A673 (cell line): ENCODE results near the gene FTO. TPM values are rescaled to one million over a fixed set of nuclear protein-coding genes. Genes with fewer than 3 reads are reported as not detected.

Source experiments
- BruUV-seq: library from RNA; stranded (reverse); fragments of 400-500 nt; replicated peaks from 2 replicates; lab custom pipeline; 2021; lab: Mats Ljungman, UMichigan
- CTCF ChIA-PET: fragments of 300-600 bp; sonication (Branson Sonifier 250); formaldehyde crosslinking; loops from one replicate; lab custom pipeline; 2022; ENCODE audit warnings: antibody characterized with exemption; lab: Charles Lee
- POLR2A ChIA-PET: fragments of 300-600 bp; sonication (Branson Sonifier 250); formaldehyde crosslinking; loops from one replicate; lab custom pipeline; 2022; ENCODE audit warnings: antibody characterized with exemption; ENCODE audit not compliant: low non-redundant PET; lab: Charles Lee
- DNase-seq: peaks from one replicate; pipeline ENCODE4 v3.0.0-alpha.2; 2015; ENCODE audit warnings: low spot score
- H3K27ac ChIP-seq: fragments of 200-600 bp; sonication (generic); 2 replicates; pipeline ENCODE4 v1.5.1; 2016; ENCODE audit warnings: mixed run types, low read depth, mild to moderate bottlenecking, mixed read lengths, antibody characterized with exemption, low read length; ENCODE audit not compliant: poor library complexity, severe bottlenecking
- H3K27me3 ChIP-seq: fragments of 200-600 bp; sonication (generic); replicated peaks from 2 replicates; pipeline ENCODE4 v1.6.1; 2017; ENCODE audit warnings: mixed run types, low read depth, mild to moderate bottlenecking, mixed read lengths, antibody characterized with exemption, low read length; ENCODE audit not compliant: insufficient read depth, poor library complexity
- H3K36me3 ChIP-seq: fragments of 200-600 bp; sonication (generic); 2 replicates; pipeline ENCODE4 v1.6.1; 2016; ENCODE audit warnings: mixed run types, mild to moderate bottlenecking, mixed read lengths, antibody characterized with exemption, low read length; ENCODE audit not compliant: insufficient read depth, poor library complexity, severe bottlenecking
- H3K4me1 ChIP-seq: fragments of 200-600 bp; sonication (generic); 2 replicates; pipeline ENCODE4 v1.6.1; 2017; ENCODE audit warnings: mixed run types, mild to moderate bottlenecking, mixed read lengths, antibody characterized with exemption, low read length; ENCODE audit not compliant: insufficient read depth, poor library complexity, severe bottlenecking
- H3K4me3 ChIP-seq: fragments of 200-600 bp; sonication (generic); 2 replicates; pipeline ENCODE4 v1.5.1; 2016; ENCODE audit warnings: low read depth, mixed run types, mild to moderate bottlenecking, mixed read lengths, low read length; ENCODE audit not compliant: poor library complexity, severe bottlenecking
- H3K9me3 ChIP-seq: fragments of 200-600 bp; sonication (generic); 2 replicates; pipeline ENCODE4 v1.6.1; 2016; ENCODE audit warnings: mixed run types, low read depth, mild to moderate bottlenecking, mixed read lengths, antibody characterized with exemption, low read length; ENCODE audit not compliant: poor library complexity, severe bottlenecking
- CTCF ChIP-seq: fragments of 300-800, 200-600 bp; sonication (generic); conservative IDR thresholded peaks from 2 replicates; pipeline ENCODE4 v1.5.1; 2017; ENCODE audit warnings: low read depth, mild to moderate bottlenecking, antibody characterized with exemption, low read length, moderate library complexity, mixed read lengths
- EZH2 ChIP-seq: fragments of 200-600 bp; sonication (generic); IDR thresholded peaks from 2 replicates; pipeline ENCODE4 v1.6.1; 2017; ENCODE audit warnings: borderline replicate concordance, low read depth, mild to moderate bottlenecking, mixed read lengths, antibody characterized with exemption, low read length; ENCODE audit not compliant: poor library complexity, severe bottlenecking
- intact Hi-C: fragments of 100-400 bp; cut with micrococcal nuclease; formaldehyde crosslinking; loops from one replicate; pipeline ENCODE4 v1.10.0; 2022; ENCODE audit not compliant: unreplicated experiment
- total RNA-seq: library from RNA; stranded (reverse); gene quantifications from 2 replicates; pipeline ENCODE4 v1.2.3, GENCODE V29; 2021

Gene FTO
- total RNA-seq, 1 experiment from 2014 or later: 73.4 TPM

DNA sequence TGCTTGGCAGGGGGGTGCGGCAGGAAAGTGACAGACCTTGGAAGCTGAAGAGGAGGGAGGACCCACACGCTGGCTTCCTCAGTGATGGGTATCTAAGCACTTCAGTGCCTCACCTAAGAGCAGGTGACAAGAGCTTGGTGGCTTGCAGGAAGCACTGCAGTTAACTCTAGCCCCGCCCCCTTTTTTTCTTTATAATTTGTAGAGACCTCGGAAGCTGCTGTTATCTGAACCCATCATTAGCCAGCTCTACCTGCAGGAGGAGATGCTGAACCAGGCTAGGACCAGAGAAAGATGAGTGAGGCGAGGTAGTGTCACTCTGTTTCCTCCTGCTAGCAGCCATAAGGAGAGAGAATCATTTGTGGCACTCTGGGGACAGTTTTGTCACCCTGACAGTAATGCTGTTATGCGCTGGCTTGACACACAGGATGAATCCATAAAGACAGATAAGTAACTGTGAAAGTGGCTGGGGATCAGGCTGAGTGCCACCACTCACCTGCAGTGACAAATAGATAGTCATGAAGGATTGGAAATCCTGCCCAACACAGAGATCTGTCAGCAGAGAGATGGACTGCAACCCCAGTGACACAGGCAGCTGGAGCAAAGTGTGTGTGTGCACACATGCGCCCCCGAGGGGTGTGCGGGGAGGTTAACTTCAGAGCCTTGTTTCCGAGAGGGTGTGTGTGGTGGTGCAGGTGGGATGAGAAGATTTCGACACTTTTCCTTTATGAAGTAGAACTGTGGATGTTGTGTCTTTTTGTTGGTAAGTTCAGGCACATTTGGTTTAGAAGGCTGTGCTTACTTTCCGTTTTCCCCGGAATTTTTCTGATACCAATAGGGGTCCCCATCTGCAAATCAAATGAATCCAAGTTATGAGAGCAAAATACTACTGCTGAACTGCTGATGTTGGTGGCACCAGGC lies 358.7 kb downstream of the FTO start:
- no peak overlapping the region for H3K4me3 ChIP-seq
- no TSS peak for BruUV-seq
- no peaks in the 10 kb centered on the region for H3K36me3 ChIP-seq
- no peaks in the 10 kb centered on the region for H3K9me3 ChIP-seq
- no peak for TF ChIP-seq EZH2
- peak; percentile 36 for TF ChIP-seq CTCF
- no peak overlapping the region for H3K27ac ChIP-seq
- peaks cover 14% of the 10 kb centered on the region for H3K4me1 ChIP-seq
- CTCF ChIA-PET: no interaction called here
- H3K27me3 ChIP-seq: no peaks in the 10 kb centered on the region
- intact Hi-C loops: no loop called here
- POLR2A ChIA-PET: no interaction called here
- no peak for DNase-seq

DNA sequence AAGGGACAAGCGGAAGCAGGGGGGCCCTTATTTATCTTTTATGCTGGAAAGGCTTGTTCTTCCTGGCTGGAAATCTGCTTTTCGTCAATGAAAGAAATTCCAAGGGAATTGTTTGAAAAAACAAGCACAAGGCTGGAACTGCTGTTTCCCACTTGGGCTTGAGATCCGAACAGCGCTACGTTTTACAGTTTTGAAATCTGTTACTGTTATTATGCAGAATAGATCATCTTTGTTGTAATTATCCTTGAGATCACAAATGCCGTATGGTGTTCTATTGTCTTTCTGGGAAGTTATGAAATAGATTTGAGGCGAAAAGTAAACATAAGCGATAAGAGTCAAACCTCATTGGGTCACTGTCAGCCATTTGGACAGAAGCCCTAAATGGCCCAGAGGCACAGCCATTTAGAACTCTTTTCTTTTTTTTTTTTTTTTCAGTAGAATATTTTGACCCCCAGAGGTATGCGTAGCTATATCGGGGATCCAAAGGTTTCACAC lies 359.4 kb downstream of the FTO start:
- Histone ChIP-seq H3K27me3 (no peaks in the 10 kb centered on the region), H3K27ac (no peak overlapping the region), H3K9me3 (no peaks in the 10 kb centered on the region), H3K36me3 (no peaks in the 10 kb centered on the region), H3K4me1 (peaks cover 15% of the 10 kb centered on the region), H3K4me3 (no peak overlapping the region)
- CTCF ChIA-PET: no interaction called here
- DNase-seq: no peak
- intact Hi-C loops: no loop called here
- BruUV-seq: no TSS peak
- POLR2A ChIA-PET: interaction anchor here (0.6 kb wide), 1 partner anchor 1291 kb away, joined by 4 read pairs; no protein-coding TSS in a partner anchor
- TF ChIP-seq CTCF (no peak; the same call in 1 of the 2 replicates), EZH2 (no peak)

DNA sequence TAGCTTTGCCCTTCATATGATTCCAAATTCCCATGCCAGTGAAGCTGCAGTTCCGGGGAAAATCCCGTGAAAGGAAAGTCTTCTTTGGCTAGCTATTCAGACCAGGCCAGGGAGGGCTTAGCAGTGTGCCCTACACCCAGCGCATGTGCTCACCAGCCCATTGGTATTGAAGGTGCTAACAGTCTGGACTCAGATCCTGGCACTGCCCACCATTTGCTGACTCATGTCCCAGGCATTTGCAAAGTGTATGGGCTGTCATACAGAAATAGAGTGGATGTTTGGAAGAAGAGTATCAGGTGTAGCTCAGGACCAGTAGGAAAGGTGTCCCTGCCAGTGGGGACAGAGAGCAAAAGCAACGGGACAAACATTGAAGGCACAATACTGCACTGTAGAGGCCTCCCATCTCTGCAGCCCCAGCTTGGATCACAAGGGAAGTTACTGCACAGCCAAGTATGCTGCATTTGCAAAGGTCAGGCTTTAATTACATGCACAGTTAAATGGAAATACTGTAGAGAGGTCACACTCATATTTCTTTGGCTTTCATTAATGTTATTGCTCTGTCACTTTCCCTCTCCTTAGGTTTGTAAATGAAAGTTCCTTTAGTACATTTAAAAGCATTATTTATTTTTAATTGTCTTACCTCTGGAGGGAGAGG lies 362.6 kb downstream of the FTO start:
- intact Hi-C loops: no loop called here
- BruUV-seq: no TSS peak
- CTCF ChIA-PET: no interaction called here

More for the DNA sequence above, 362.6 kb downstream of the FTO start:
- H3K4me3 ChIP-seq: no peak overlapping the region
- H3K27me3 ChIP-seq: no peaks in the 10 kb centered on the region
- H3K36me3 ChIP-seq: no peaks in the 10 kb centered on the region
- H3K27ac ChIP-seq: no peak overlapping the region
- TF ChIP-seq CTCF (no peak), EZH2 (no peak)
- POLR2A ChIA-PET: interaction anchor here (0.6 kb wide), 1 partner anchor 9 kb away, joined by 3 read pairs; no protein-coding TSS in a partner anchor
- no peaks in the 10 kb centered on the region for H3K9me3 ChIP-seq
- no peak for DNase-seq
- peaks cover 11% of the 10 kb centered on the region for H3K4me1 ChIP-seq
